Liver (tissue), 9 donors: ENCODE measurements around the gene IL31RA. TPM values are rescaled to one million over a fixed set of nuclear protein-coding genes. Genes with fewer than 3 reads are reported as not detected.

Experiments
- DNase-seq: peaks from one replicate; pipeline ENCODE4 v3.0.0-alpha.2; 2017; ENCODE audit warnings: low spot score
- H3K27ac ChIP-seq, 2 donors: one replicate each; pipeline ENCODE4 v1.7.0; 2013; ENCODE audit warnings: inconsistent platforms in 2 of 2, low read length in 2 of 2, control low read depth in 1 of 2, low read depth in 1 of 2, mild to moderate bottlenecking in 1 of 2
- H3K27me3 ChIP-seq, 4 donors: one replicate each; pipeline versions ENCODE4 v1.6.1 to v1.7.0; 2013; ENCODE audit warnings: low read length in 3 of 4, inconsistent platforms in 1 of 4, mild to moderate bottlenecking in 1 of 4, moderate library complexity in 1 of 4; ENCODE audit not compliant: control insufficient read depth in 4 of 4, insufficient read depth in 4 of 4
- H3K36me3 ChIP-seq, 4 donors: one replicate each; pipeline versions ENCODE4 v1.6.1 to v1.7.0; 2013; ENCODE audit warnings: low read length in 3 of 4, mild to moderate bottlenecking in 3 of 4, low read depth in 1 of 4, moderate library complexity in 1 of 4; ENCODE audit not compliant: control insufficient read depth in 4 of 4, insufficient read depth in 3 of 4
- H3K4me1 ChIP-seq, 4 donors: one replicate each; pipeline versions ENCODE4 v1.6.1 to v1.7.0; 2013; ENCODE audit warnings: low read length in 3 of 4, mild to moderate bottlenecking in 3 of 4, moderate library complexity in 1 of 4; ENCODE audit not compliant: control insufficient read depth in 4 of 4, insufficient read depth in 4 of 4
- H3K4me3 ChIP-seq, 3 donors: one replicate each; pipeline versions ENCODE4 v1.6.1 to v1.7.0; 2013; ENCODE audit warnings: low read length in 3 of 3, control low read depth in 1 of 3, low read depth in 1 of 3, mild to moderate bottlenecking in 1 of 3
- H3K9ac ChIP-seq, 2 donors: one replicate each; pipeline ENCODE4 v1.7.0; 2013; ENCODE audit warnings: low read length in 2 of 2, mild to moderate bottlenecking in 2 of 2, moderate library complexity in 2 of 2, control low read depth in 1 of 2, low read depth in 1 of 2
- H3K9me3 ChIP-seq, 4 donors: one replicate each; pipeline versions ENCODE4 v1.6.1 to v1.7.0; 2013; ENCODE audit warnings: low read length in 3 of 4; ENCODE audit not compliant: control insufficient read depth in 4 of 4
- EGR1 ChIP-seq, 2 donors: IDR thresholded peaks; 2 replicates each; pipeline ENCODE4 v1.6.1; 2016 to 2018; ENCODE audit warnings: antibody characterized with exemption in 2 of 2, low read depth in 2 of 2
- FOXA1 ChIP-seq: IDR thresholded peaks from 2 replicates; pipeline ENCODE4 v1.6.1; 2016; ENCODE audit warnings: antibody characterized with exemption
- FOXA2 ChIP-seq: IDR thresholded peaks from 2 replicates; pipeline ENCODE4 v1.6.1; 2016; ENCODE audit warnings: antibody characterized with exemption
- GABPA ChIP-seq, 2 donors: IDR thresholded peaks in 1 of 2; conservative IDR thresholded peaks in 1 of 2; 2 replicates each; pipeline ENCODE4 v1.6.1; 2016; ENCODE audit warnings: antibody characterized with exemption in 2 of 2, mild to moderate bottlenecking in 1 of 2, moderate library complexity in 1 of 2
- HNF4A ChIP-seq, 2 donors: conservative IDR thresholded peaks; 2 replicates each; pipeline ENCODE4 v1.6.1; 2016; ENCODE audit warnings: antibody characterized with exemption in 2 of 2, mild to moderate bottlenecking in 2 of 2
- HNF4G ChIP-seq: IDR thresholded peaks from 2 replicates; pipeline ENCODE4 v1.6.1; 2016; ENCODE audit warnings: antibody characterized with exemption
- JUND ChIP-seq, 2 donors: IDR thresholded peaks; 2 replicates each; pipeline ENCODE4 v1.6.1; 2016; ENCODE audit warnings: antibody characterized with exemption in 2 of 2
- MAX ChIP-seq: IDR thresholded peaks from 2 replicates; pipeline ENCODE4 v1.6.1; 2016; ENCODE audit warnings: antibody characterized with exemption
- NR2F2 ChIP-seq: IDR thresholded peaks from 2 replicates; pipeline ENCODE4 v1.6.1; 2016; ENCODE audit warnings: antibody characterized with exemption
- RAD21 ChIP-seq, 2 donors: IDR thresholded peaks; 2 replicates each; pipeline ENCODE4 v1.6.1; 2016; ENCODE audit warnings: antibody characterized with exemption in 2 of 2, mild to moderate bottlenecking in 2 of 2
- REST ChIP-seq: IDR thresholded peaks from 2 replicates; pipeline ENCODE4 v1.6.1; 2016; ENCODE audit warnings: antibody characterized with exemption, mild to moderate bottlenecking
- RXRA ChIP-seq, 2 donors: IDR thresholded peaks; 2 replicates each; pipeline ENCODE4 v1.6.1; 2017 to 2018; ENCODE audit warnings: antibody characterized with exemption in 2 of 2, mild to moderate bottlenecking in 1 of 2
- SP1 ChIP-seq: IDR thresholded peaks from 2 replicates; pipeline ENCODE4 v1.6.1; 2018; ENCODE audit warnings: antibody characterized with exemption, mild to moderate bottlenecking
- TAF1 ChIP-seq: conservative IDR thresholded peaks from 2 replicates; pipeline ENCODE4 v1.6.1; 2016; ENCODE audit warnings: antibody characterized with exemption, mild to moderate bottlenecking
- YY1 ChIP-seq: IDR thresholded peaks from 2 replicates; pipeline ENCODE4 v1.6.1; 2016; ENCODE audit warnings: antibody characterized with exemption, mild to moderate bottlenecking
- WGBS: extraction: QIAGEN DNeasy Blood & Tissue Kit; methylation state at CpG from one replicate; pipeline ENCODE4 v1.1.7; 2013; 5-methylcytosine and 5-hydroxymethylcytosine counted together
- polyA plus RNA-seq, 2 donors: library from polyadenylated mRNA; stranded (reverse) in 1 of 2; unstranded in 1 of 2; fragments of 200-250 nt in 1 of 2; fragments of >200 nt in 1 of 2; fragmentation: Nextera tagmentation in 1 of 2; extraction: Ambion mirVana in 1 of 2; gene quantifications; one replicate each; pipeline versions ENCODE4 v1.2.1 to v1.2.3, GENCODE V29; 2013 to 2015
- total RNA-seq, 2 donors: library from RNA; depleted of rRNA; stranded (reverse); fragments of >200 nt; gene quantifications; one replicate each; pipeline ENCODE4 v1.2.3, GENCODE V29; 2014
- TF ChIP-seq, protein P1 (sequence below): fragments of 150-350 bp; IDR thresholded peaks from 2 replicates; pipeline ENCODE4 v1.5.1; 2017; ENCODE audit warnings: improper control_type of control experiment, low read depth, low read length; ENCODE audit not compliant: missing input control
- TF ChIP-seq, protein P2 (sequence below): IDR thresholded peaks from 2 replicates; pipeline ENCODE4 v1.6.1; 2016; ENCODE audit warnings: antibody characterized with exemption
- TF ChIP-seq, protein P3 (sequence below): IDR thresholded peaks from 2 replicates; pipeline ENCODE4 v1.6.1; 2016; ENCODE audit warnings: antibody characterized with exemption
- donor health status: healthy.
- donor health status: healthy.
- donor health status: healthy.
- donor health status: healthy.
- donor health status: healthy.

Gene IL31RA
- total and polyA plus RNA-seq, 4 donors = not detected

- no peak overlapping the region for H3K9ac ChIP-seq
Observed at GRCh38 chr5:55895346-55895745, 44.2 kb downstream of the IL31RA start.

DNA sequence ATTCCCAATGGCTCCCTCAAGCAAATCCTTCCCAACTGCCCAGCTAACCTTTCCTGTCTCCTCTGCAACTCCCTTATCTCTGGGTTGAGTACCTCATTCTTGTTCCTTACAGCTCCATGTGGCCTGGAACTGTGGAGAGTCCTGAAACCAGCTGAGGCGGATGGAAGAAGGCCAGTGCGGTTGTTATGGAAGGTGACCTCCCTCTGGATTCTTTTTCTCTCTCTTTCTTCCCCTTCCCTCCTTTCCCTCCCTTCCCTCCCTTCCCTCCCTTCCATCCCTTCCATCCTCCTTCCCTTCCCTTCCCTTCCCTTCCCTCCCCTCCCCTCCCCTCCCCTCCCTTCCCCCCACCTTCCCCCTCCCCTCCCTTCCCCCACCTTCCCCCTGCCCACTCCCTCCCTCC, 45.1 kb downstream of the IL31RA start:
- WGBS = 100% methylated on average over 2 of the region's 2 CpGs
- Histone ChIP-seq H3K4me3 (no peak overlapping the region), H3K9me3 (no peaks in the 10 kb centered on the region)

More at GRCh38 chr5:55895346-55895745, 44.2 kb downstream of the IL31RA start:
- no peaks in the 10 kb centered on the region for H3K27me3 ChIP-seq
- H3K36me3 ChIP-seq = no peaks in the 10 kb centered on the region
- DNase-seq = no peak
- no peak overlapping the region for H3K4me3 ChIP-seq
- no peaks in the 10 kb centered on the region for H3K4me1 ChIP-seq
- H3K27ac ChIP-seq = no peak overlapping the region
- no peaks in the 10 kb centered on the region for H3K9me3 ChIP-seq
- WGBS = 96% methylated on average over 3 of the region's 3 CpGs
- no peak for TF ChIP-seq RAD21 (IDR thresholded peaks at IDR 0.05)
- TF ChIP-seq, protein P1, sequence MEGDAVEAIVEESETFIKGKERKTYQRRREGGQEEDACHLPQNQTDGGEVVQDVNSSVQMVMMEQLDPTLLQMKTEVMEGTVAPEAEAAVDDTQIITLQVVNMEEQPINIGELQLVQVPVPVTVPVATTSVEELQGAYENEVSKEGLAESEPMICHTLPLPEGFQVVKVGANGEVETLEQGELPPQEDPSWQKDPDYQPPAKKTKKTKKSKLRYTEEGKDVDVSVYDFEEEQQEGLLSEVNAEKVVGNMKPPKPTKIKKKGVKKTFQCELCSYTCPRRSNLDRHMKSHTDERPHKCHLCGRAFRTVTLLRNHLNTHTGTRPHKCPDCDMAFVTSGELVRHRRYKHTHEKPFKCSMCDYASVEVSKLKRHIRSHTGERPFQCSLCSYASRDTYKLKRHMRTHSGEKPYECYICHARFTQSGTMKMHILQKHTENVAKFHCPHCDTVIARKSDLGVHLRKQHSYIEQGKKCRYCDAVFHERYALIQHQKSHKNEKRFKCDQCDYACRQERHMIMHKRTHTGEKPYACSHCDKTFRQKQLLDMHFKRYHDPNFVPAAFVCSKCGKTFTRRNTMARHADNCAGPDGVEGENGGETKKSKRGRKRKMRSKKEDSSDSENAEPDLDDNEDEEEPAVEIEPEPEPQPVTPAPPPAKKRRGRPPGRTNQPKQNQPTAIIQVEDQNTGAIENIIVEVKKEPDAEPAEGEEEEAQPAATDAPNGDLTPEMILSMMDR = no peak
- TF ChIP-seq, protein P2, sequence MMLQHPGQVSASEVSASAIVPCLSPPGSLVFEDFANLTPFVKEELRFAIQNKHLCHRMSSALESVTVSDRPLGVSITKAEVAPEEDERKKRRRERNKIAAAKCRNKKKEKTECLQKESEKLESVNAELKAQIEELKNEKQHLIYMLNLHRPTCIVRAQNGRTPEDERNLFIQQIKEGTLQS = no peak
- TF ChIP-seq RXRA (IDR thresholded peaks at IDR 0.05) = no peak

More for the DNA sequence above, 45.1 kb downstream of the IL31RA start:
- TF ChIP-seq FOXA1 = no peak
- TF ChIP-seq EGR1 (IDR thresholded peaks at IDR 0.05; ENCODE audit: low read depth in 2 of 2) = no peak
- no peak for TF ChIP-seq FOXA2
- no peak for TF ChIP-seq HNF4A (conservative IDR thresholded peaks at IDR 0.05)
- TF ChIP-seq TAF1 = no peak
- TF ChIP-seq, protein P1 = no peak
- no peak for TF ChIP-seq JUND (IDR thresholded peaks at IDR 0.05)
- no peak for TF ChIP-seq YY1
- no peak for TF ChIP-seq HNF4G
- TF ChIP-seq, protein P3, sequence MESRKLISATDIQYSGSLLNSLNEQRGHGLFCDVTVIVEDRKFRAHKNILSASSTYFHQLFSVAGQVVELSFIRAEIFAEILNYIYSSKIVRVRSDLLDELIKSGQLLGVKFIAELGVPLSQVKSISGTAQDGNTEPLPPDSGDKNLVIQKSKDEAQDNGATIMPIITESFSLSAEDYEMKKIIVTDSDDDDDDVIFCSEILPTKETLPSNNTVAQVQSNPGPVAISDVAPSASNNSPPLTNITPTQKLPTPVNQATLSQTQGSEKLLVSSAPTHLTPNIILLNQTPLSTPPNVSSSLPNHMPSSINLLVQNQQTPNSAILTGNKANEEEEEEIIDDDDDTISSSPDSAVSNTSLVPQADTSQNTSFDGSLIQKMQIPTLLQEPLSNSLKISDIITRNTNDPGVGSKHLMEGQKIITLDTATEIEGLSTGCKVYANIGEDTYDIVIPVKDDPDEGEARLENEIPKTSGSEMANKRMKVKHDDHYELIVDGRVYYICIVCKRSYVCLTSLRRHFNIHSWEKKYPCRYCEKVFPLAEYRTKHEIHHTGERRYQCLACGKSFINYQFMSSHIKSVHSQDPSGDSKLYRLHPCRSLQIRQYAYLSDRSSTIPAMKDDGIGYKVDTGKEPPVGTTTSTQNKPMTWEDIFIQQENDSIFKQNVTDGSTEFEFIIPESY = no peak
- TF ChIP-seq GABPA (IDR thresholded peaks at IDR 0.05 in 1 of 2, conservative IDR thresholded peaks at IDR 0.05 in 1 of 2) = no peak
- TF ChIP-seq RAD21 (IDR thresholded peaks at IDR 0.05) = no peak
- TF ChIP-seq SP1 = no peak
- TF ChIP-seq RXRA (IDR thresholded peaks at IDR 0.05) = no peak
- no peak for TF ChIP-seq NR2F2
- no peak for TF ChIP-seq MAX
- no peak for TF ChIP-seq REST
- TF ChIP-seq, protein P2 = no peak
- Histone ChIP-seq H3K27me3 (no peaks in the 10 kb centered on the region), H3K9ac (no peak overlapping the region), H3K27ac (no peak overlapping the region), H3K4me1 (no peaks in the 10 kb centered on the region), H3K36me3 (no peaks in the 10 kb centered on the region)
- DNase-seq = no peak
